Activated CD8-positive, alpha-beta memory T cell treated with anti-CD3 and anti-CD28 coated beads for 1 hour (primary cell): ENCODE measurements around the gene CYB5R2.
"Not testable (repeated sequence)": the region's sequence is repeated elsewhere in the genome, so short reads cannot be mapped to it uniquely, and the experiment has no call there.

Source experiments
- DNase-seq, 2 donors: peaks; one replicate each; pipeline ENCODE4 v3.0.0-alpha.2; 2020; ENCODE audit warnings: low read depth in 1 of 2; ENCODE audit errors: extremely low read depth in 1 of 2

The CYB5R2 gene

DNA sequence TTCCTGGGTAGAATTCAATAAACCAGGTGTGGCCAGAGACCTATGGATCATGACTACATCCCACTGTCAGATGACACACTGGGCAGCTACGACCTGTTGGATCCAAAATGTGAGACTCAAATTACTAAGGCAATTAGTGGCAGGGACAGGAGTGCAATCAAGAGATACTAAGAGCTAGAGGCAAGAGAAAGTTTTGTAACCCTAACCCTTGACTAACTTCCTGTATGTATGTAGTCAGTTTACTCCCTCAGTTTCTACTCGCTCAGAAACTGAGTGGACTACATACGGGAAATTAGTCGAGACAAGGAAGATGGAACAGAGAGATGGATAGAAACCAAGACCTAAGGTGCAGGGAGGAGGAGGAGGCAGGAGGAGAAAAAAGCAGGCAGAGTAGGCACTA, 2.7 kb downstream of the CYB5R2 start:
- no peak for DNase-seq

- no peak for DNase-seq
These were observed 4.4 kb downstream of the CYB5R2 start for GRCh38 chr11:7668911-7669310.

DNA sequence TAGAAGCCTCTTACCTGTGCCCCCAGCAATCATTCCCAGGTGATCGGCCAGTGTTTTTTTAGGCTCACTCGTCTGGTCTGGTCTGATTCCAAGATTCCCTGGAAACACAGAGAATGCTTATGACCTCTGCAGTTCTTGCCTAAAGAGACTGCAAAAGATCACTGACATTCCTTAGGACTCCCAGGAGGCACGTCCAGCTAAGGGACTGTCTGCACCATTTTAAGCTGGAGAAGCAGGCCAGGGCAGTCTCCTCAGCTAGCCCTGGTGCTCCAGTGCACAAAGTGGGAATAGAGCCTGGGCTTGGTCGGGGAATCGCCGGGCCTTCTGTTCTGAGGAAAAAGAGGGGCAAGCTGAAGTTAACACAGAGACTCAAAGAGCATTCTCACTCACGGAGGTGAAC, 4.8 kb downstream of the CYB5R2 start:
- no peak for DNase-seq

DNA sequence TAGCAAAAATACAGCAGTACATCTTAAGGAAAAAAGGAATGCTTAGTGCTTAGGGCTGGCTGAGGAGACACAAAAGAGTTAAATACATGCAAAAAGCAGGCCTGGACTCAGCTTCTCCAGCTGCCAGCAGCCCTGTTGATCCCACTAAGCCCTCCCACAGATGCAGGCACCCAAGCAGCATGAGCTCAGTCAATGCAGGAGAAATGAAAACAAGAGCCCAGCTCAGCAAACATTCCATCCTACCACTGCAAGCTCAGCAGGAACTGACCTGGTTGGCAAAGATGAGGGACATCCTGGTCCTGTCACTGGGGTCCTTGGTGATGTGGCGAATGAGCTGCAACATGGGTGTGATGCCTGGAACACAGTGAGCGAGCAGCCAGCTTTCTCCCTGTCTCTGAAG, 5.8 kb downstream of the CYB5R2 start:
- DNase-seq: no peak

DNA sequence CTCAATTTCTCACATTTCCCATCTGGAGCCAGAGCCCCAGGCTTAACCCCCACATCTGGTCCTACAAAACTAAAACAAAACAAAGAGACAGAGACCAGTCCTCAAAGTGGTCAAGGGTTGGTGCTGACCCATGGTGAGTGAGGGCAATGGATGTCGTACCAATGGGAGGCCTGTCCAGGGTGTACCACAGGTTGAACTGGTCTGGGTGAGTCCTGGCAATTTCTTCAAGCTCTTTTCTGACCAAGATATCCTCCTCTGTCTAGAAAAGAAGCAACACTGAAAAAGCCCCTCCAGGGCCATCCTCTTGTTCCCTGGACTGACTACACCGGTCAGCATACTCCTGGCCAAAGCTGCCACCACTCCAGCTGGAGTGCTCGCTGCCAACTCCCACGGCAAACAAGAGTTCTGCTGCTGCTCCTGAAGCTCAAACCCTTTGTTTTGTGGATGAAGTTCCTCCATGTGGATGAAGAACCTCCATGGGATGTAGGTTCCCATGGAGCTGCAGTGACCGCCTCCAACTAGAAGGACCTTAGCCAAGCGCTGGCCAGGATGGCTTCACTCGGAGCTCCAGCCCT, 6.9 kb downstream of the CYB5R2 start:
- no peak for DNase-seq

DNA sequence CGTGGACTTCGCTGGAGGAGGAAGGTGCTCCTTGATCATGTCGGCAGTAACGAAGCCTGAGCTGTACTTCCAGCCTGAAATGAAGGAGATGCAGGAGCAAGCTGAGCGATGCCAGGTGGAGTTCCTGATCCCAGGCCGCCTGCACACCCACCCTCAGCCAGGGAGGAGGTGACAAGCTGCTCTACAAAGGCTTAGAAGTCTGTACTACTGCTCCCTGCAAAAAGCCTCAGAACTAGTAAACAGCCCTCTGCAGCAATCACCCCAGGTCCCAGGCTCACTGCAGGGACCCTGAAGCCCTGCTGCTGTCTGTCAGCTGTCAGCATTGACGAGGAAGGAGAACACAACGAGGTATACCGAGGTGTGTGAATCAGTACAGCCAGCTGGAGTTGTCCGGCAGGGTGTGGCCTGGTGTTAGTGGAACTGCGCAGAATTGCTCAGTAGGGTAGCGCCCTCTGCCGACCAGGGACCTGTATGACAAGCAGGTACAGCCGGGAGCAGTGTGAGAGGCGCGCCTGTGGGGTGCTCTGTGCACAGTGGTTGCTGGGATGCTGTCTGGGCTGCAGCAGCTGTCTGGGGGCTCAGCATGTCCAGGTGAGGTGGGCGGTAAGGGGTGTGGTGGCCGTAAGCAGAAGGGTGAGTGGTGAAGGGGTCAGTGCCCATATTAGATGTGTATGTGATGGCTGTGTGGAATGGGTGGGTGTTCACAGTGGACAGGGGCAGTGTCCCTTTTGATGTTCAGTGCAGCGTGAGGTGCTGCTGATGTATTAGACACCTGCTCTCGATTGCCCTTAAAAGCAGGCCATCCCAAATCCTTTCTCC, 7.6 kb downstream of the CYB5R2 start:
- DNase-seq: peak; percentile 12 to 67

DNA sequence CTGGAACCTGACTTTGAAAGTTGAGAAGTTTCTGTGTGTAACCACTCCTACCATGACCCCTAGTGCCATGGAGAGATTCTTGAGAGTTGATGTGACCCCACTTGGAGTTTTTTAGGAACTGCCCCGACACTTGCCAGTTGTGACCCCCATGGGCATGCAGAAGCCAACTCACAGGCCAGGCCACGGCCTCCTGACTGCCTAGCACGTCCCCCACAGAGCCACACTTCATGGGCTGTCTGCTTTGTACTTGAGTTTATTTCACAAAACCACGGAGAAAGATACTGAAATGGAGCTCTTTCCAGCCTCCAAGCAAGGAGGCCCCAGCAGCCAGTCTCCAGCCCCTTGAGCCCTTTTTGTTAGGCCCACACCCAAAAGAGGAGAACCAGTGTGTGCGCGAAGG, 8.4 kb downstream of the CYB5R2 start:
- no peak for DNase-seq

DNA sequence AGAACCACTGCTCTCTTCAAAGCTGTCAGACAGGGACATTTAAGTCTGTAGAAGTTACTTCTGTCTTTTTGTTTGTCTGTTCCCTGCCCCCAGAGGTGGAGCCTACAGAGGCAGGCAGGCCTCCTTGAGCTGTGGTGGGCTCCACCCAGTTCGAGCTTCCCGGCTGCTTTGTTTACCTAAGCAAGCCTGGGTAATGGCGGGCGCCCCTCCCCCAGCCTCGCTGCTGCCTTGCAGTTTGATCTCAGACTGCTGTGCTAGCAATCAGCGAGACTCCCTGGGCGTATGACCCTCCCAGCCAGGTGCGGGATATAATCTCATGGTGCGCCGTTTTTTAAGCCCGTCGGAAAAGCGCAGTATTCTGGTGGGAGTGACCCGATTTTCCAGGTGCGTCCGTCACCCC, 9.8 kb downstream of the CYB5R2 start:
- not testable (repeated sequence) for DNase-seq

DNA sequence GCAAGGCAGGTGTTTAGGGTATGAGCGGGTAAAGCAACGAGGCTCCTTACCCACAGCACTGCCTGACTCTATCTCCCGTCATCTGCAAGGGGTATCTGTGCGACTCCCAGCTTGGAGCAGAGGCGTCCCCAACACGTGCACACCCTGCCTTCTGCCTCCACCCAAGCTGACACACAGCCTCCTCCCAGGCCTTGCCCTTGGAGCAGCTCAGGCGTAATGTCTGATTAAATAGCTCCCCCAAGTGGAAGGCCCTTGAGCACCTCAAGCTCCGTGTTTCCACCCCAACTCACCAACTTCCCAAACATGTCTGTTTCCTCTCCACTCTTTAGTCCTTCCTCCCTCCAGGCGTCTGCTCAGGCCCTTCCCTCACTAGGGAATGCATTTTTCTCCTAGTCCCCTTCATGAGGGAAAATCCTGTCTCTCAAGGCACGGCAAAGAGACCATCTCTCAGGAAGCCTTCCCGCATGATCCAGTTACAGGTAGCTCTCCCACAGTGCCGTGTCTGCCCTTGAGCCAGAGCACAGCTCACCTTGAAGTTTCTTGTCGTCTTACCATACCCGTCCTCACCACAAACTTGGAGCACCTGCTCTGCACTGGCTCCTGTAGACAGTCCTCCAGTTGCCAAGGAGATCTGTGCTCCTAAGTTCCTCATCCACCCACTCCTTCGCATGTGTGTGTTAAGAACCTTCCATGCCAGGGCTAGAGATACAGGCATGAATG, 15.8 kb downstream of the CYB5R2 start:
- no peak for DNase-seq

DNA sequence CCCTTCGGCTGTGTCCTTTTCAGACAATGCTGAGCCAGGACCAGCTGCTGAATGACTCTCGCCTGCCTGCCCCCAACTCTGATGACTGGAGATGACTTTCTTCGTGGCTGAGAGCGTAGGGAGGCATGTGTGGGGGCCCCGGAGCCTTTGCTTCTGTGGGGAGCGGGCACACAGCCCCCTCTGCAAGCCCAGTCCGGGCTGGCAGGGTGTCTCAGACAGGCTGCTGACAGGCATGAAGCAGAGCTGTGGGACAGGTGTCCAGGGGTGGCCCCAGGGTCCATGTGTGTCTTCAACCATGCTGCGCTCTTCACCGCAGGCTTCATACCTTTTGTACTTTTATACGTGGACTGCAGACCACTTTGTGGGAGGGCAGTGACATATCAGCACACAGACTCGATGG, 16.6 kb downstream of the CYB5R2 start:
- DNase-seq: no peak

GRCh38 chr11:7655253-7656217, 17.8 kb downstream of the CYB5R2 start:
- DNase-seq: no peak

DNA sequence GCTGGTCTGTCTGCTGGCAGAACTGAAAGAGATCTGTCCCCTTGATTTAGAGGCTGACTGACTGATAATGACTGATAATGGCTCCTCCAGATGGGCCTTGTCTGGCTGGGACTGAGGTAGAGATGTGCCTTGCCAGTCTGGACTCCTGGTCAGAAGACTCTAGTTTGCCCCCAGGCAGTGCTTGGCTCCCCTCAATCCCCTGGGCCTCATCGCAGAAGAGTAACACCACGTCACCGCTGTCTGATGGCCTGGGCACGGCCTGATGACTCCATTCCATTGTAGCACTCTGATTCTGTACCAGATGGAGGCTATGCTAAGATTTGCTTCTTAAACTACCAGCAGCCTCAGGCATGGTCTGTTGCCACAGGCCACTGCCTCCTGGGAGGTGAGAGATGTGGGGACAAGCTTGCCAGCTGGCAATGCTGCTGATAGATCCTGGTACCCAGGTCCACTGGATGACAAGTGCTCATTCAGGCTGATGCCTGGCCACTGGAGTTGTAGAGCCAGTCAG, 19.1 kb downstream of the CYB5R2 start:
- no peak for DNase-seq

- DNase-seq: no peak
These were observed 21.6 kb downstream of the CYB5R2 start for GRCh38 chr11:7651700-7652099.

GRCh38 chr11:7651140-7651551, 22.2 kb downstream of the CYB5R2 start:
- no peak for DNase-seq

- no peak for DNase-seq
These were observed 25.0 kb downstream of the CYB5R2 start for GRCh38 chr11:7648264-7648663.

DNA sequence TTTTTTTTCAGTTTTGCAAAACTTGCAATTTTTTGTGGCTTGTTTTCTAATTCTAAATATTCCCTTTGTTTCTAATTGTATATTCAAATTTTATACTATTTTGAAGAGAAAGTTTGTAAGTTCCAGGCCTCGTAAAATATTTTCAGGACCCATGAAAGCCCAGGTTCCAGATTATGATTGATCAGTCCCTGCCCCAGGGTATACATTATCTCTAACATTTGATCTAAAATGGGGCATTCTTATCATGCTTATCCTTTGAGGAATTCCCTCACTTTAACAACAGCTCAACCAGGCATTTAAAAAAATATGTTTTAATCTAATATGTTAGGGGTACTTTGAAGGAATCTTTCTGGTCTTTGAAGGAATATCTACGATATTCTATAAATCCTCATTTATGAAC, 26.4 kb downstream of the CYB5R2 start:
- DNase-seq: no peak

GRCh38 chr11:7645206-7645605, 28.1 kb downstream of the CYB5R2 start:
- DNase-seq: no peak

DNA sequence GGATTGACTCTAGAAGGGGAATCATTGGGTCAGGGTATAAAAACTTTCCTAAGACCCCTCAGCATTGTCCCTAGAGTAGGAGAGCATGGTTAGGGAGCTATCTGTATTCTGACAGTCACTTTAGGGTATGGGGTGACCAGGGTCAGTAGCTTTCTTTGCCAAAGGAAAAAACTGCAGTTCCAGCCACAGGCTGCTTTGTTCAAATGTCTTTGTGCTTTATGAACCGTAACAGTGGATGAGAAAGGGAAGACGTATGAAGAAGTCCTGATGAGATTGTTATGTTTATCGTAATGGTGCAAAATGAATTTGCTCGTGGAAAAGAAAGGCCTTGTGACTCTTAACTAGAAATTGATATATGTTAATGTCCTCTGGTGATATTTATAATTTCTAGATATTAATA, 30.0 kb downstream of the CYB5R2 start:
- no peak for DNase-seq

DNA sequence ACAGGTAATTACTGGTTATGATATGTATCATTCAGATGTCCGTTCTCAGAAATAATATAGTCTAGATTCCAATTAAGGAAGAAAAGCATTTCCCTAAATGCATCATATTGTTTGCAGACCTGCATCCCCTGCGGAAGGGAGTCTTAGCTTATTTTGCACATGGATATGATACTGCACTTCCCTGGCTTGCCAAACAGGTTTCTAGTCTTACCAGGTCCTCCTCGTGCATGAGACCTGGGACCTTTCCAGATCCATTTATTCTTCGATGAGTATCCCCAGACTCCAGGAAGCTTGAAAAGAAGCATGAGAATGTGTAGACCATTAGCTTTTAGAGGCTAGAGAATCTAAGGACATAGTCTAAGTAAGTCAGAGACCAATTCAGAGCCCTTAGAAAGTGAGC, 30.6 kb downstream of the CYB5R2 start:
- no peak for DNase-seq

DNA sequence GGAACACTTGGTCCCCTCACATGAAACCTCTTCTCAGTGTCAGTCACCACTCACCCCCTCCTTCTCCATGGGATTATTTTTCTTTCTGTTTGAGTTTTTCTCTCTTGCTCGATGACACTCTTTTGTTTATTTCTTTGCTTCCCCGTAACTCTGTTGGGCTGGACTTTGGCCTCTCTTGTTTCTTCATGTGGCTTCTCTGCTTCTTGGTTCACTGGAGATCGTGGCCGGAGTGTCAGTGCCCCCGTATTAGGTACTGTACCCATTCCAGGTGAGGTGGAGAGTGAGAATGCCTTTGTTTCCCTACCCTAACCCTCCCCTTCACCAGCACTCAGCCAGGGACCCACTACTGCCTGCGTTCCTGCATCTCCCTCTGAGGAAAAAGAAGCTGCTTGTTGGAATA, 32.5 kb downstream of the CYB5R2 start:
- no peak for DNase-seq

- DNase-seq: no peak
These were observed 33.7 kb downstream of the CYB5R2 start for GRCh38 chr11:7639643-7640025.
